Left ventricle myocardium inferior (tissue), 1 donor: ENCODE data around the gene ADK. TPM values are rescaled to one million over a fixed set of nuclear protein-coding genes. Genes with fewer than 3 reads are reported as not detected.
"Not testable (repeated sequence)": the region's sequence is repeated elsewhere in the genome, so short reads cannot be mapped to it uniquely, and the experiment has no call there.

Experiments used
- DNase-seq: peaks from one replicate; pipeline ENCODE4 v3.0.0-alpha.2; 2020
- H3K27ac ChIP-seq: fragments of 200-600 bp; replicated peaks from 2 replicates; pipeline ENCODE4 v1.8.0; 2021
- H3K27me3 ChIP-seq: fragments of 200-600 bp; 2 replicates; pipeline ENCODE4 v1.8.0; 2021; ENCODE audit warnings: low read depth
- H3K36me3 ChIP-seq: fragments of 200-600 bp; 2 replicates; pipeline ENCODE4 v1.8.0; 2021
- H3K4me1 ChIP-seq: fragments of 200-600 bp; 2 replicates; pipeline ENCODE4 v1.8.0; 2021
- H3K4me3 ChIP-seq: fragments of 200-600 bp; 2 replicates; pipeline ENCODE4 v1.8.0; 2021; ENCODE audit warnings: mild to moderate bottlenecking, moderate library complexity
- H3K9me3 ChIP-seq: fragments of 200-600 bp; replicated peaks from 2 replicates; pipeline ENCODE4 v1.8.0; 2021
- intact Hi-C: fragments of 100-400 bp; cut with micrococcal nuclease; formaldehyde crosslinking; loops from one replicate; pipeline ENCODE4 v1.11.0; 2022
- total RNA-seq: library from RNA; stranded (reverse); fragmentation: NEBNext Ultra II Directional; extraction: Animal tissue kit (Norgen Biotek cat#: 25700); gene quantifications from one replicate; pipeline ENCODE4 v1.2.1, GENCODE V29; 2021
- TF ChIP-seq, protein P1 (sequence below): fragments of 200-600 bp; IDR thresholded peaks from 2 replicates; pipeline ENCODE4 v1.8.0; 2021; ENCODE audit warnings: antibody characterized with exemption, mild to moderate bottlenecking, borderline replicate concordance
- donor health status: DM: no; HTN: yes; CAD: no; lungs with severe emphysema.

ADK gene
- total RNA-seq, 1 donor from 2014 or later = 41.3 TPM

DNA sequence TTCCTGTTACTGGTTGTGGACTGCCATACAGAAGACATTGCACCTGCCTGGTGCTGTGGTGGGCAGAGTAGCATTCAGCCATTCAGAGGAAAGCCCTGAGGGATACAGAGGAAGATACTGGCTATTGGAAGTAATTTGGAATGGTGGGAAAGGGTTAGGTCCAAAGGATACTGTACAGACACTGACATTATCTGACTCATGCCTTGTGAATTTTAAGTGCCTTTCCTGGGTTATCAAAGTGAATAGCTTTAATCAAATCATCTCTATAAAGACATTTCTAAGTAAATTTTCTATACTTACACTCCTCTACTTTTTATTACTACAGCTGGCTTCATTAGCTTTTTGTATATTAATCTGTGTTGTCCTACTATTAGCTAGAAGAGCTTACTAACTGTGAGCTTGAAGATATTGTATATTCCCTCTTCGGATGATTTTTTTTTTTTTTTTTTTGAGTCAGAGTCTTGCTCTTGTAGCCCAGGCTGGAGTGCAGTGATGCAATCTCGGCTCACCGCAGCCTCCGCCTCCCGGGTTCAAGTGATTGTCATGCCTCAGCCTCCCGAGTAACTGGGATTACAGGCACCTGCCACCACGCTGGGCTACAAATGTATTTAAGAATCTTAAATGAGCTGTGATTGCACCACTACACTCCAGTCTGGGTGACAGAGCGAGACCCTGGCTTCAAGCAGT lies 186.5 kb downstream of the ADK start:
- peaks cover 22% of the 10 kb centered on the region for H3K4me1 ChIP-seq
- no peaks in the 10 kb centered on the region for H3K27me3 ChIP-seq
- peaks cover 10% of the 10 kb centered on the region for H3K9me3 ChIP-seq
- H3K27ac ChIP-seq = no peak overlapping the region
- no peak overlapping the region for H3K4me3 ChIP-seq
- no peaks in the 10 kb centered on the region for H3K36me3 ChIP-seq
- intact Hi-C loops = no loop called here
- TF ChIP-seq, protein P1, sequence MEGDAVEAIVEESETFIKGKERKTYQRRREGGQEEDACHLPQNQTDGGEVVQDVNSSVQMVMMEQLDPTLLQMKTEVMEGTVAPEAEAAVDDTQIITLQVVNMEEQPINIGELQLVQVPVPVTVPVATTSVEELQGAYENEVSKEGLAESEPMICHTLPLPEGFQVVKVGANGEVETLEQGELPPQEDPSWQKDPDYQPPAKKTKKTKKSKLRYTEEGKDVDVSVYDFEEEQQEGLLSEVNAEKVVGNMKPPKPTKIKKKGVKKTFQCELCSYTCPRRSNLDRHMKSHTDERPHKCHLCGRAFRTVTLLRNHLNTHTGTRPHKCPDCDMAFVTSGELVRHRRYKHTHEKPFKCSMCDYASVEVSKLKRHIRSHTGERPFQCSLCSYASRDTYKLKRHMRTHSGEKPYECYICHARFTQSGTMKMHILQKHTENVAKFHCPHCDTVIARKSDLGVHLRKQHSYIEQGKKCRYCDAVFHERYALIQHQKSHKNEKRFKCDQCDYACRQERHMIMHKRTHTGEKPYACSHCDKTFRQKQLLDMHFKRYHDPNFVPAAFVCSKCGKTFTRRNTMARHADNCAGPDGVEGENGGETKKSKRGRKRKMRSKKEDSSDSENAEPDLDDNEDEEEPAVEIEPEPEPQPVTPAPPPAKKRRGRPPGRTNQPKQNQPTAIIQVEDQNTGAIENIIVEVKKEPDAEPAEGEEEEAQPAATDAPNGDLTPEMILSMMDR = no peak
- DNase-seq = no peak

DNA sequence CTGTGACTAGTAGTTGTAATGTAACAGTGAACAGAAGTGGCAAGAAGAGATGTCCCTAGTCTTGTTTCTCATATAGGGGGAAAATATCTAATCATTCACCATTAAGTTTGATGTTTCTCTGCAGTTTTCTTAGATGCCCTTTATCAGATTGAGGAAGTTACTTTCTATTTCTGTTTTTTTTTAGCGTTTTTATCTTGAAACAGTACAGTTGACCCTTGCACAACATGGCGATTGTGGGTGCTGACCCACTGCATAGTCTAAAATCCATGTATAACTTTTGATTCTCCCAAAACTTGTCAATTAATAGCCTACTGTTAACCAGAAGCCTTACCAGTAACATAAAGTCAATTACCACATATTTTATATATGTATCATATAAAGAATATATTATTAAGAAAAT lies 192.0 kb downstream of the ADK start:
- Histone ChIP-seq H3K9me3 (peaks cover 22% of the 10 kb centered on the region), H3K36me3 (peaks cover 6% of the 10 kb centered on the region), H3K4me3 (no peak overlapping the region), H3K27me3 (no peaks in the 10 kb centered on the region), H3K4me1 (peaks cover 17% of the 10 kb centered on the region), H3K27ac (no peak overlapping the region)
- TF ChIP-seq, protein P1 = no peak
- DNase-seq = no peak
- intact Hi-C loops = no loop called here

DNA sequence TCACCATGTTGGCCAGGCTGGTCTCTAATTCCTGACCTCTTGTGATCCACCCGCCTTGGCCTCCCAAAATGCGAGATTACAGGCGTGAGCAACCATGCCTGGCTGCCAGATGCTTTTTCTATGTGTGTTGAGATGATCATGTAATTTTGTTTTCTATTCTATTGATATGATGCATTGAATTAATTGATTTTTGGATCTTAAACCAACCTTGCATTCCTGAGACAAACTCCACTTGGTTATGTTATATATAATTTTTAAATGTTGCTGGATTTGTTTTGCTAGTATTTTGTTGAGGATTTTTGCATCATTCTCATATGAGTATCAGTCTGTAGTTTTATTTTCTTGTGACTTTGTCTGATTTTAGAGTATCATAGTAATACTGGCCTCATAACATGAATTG lies 192.8 kb downstream of the ADK start:
- Histone ChIP-seq H3K4me1 (peaks cover 9% of the 10 kb centered on the region), H3K4me3 (no peak overlapping the region), H3K27me3 (no peaks in the 10 kb centered on the region), H3K36me3 (peaks cover 6% of the 10 kb centered on the region), H3K27ac (no peak overlapping the region), H3K9me3 (peaks cover 22% of the 10 kb centered on the region)
- TF ChIP-seq, protein P1 = no peak
- intact Hi-C loops = no loop called here
- no peak for DNase-seq

DNA sequence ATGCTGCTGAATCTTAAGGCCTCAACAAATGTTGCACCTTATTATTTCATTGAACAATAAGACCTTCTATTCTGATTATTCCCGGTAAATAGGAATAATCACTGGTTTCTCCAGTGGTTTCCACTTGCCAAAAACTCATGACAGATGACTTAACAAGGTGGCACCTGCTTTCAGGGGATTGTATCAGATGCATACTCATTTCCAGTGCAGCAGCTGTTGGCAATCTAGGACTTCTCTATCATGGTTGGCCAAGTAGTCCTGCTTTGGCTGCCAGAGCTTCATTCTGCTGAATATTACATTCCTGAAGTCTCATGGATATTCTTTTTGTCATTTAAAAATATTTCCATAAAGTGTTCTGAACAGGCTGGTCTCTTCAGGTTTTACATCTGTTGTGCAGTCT lies 193.3 kb downstream of the ADK start:
- DNase-seq = no peak
- no peak overlapping the region for H3K27ac ChIP-seq
- H3K9me3 ChIP-seq = peaks cover 22% of the 10 kb centered on the region
- intact Hi-C loops = no loop called here
- TF ChIP-seq, protein P1 = no peak
- H3K27me3 ChIP-seq = no peaks in the 10 kb centered on the region
- no peak overlapping the region for H3K4me3 ChIP-seq
- peaks cover 4% of the 10 kb centered on the region for H3K4me1 ChIP-seq
- H3K36me3 ChIP-seq = peaks cover 6% of the 10 kb centered on the region

DNA sequence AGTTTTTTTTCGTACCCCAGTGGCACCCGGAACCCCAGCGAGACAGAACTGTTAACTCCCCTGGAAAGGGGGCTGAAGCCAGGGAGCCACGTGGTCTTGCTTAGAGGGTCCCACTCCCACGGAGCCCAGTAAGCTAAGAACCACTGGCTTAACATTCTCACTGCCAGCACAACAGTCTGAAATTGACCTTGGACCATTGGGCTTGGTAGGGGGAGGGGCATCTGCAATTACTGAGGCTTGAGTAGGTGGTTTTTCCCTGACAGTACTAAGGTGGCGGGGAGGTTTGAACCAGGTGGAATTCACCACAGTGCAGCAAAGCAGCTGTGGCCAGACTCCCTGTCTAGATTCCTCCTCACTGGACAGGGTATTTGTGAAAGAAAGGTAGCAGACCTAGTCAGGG lies 196.5 kb downstream of the ADK start:
- Histone ChIP-seq H3K27ac (no peak overlapping the region), H3K4me1 (no peaks in the 10 kb centered on the region), H3K36me3 (peaks cover 6% of the 10 kb centered on the region), H3K9me3 (peaks cover 31% of the 10 kb centered on the region), H3K4me3 (no peak overlapping the region), H3K27me3 (no peaks in the 10 kb centered on the region)
- TF ChIP-seq, protein P1 = no peak
- no peak for DNase-seq
- intact Hi-C loops = no loop called here

DNA sequence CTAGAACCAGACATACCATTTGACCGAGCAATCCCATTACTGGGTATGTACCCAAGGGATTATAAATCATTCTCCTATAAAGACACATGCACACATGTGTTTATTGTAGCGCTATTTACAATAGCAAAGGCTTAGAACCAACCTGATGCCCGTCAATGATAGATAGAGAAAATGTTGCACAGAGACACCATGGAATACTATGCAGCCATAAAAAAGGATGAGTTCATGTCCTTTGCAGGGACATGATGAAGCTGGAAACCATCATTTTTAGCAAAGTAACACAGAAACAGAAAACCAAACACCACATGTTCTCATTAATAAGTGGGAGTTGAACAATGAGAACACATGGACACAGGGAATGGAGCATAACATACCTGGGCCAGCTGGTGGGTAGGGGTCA lies 202.0 kb downstream of the ADK start:
- H3K4me3 ChIP-seq, H3K36me3 ChIP-seq, intact Hi-C loops, DNase-seq, H3K27me3 ChIP-seq, H3K4me1 ChIP-seq, H3K27ac ChIP-seq: not testable (repeated sequence)
- H3K9me3 ChIP-seq = peaks cover 16% of the 10 kb centered on the region
